ENCODE results near the gene KLHL7.

Gene KLHL7

GRCh38 chr7:23167691-23168090 is 62.1 kb downstream of the KLHL7 start:
- Histone ChIP-seq H2AFZ (ENCODE audit: insufficient read depth, low read length, poor library complexity) (no peak overlapping the region), H3K14ac (ENCODE audit: low read length) (no peak overlapping the region), H3K4ac (ENCODE audit: low read depth, low read length) (no peak overlapping the region), H3K4me1 (ENCODE audit: control insufficient read depth in 1 of 2, insufficient read depth in 2 of 2, low read length in 2 of 2) (no peaks in the 10 kb centered on the region), H3K4me2 (ENCODE audit: low read length) (no peak overlapping the region), H4K91ac (ENCODE audit: low read depth, low read length) (no peak overlapping the region), H3K36me3 (ENCODE audit: control insufficient read depth in 1 of 2, insufficient read depth in 2 of 2, low read length in 2 of 2) (peaks cover 2% of the 10 kb centered on the region in 2 experiments), H3K18ac (ENCODE audit: low read length) (no peak overlapping the region), H4K12ac (ENCODE audit: low read depth, low read length) (no peak overlapping the region), H3K9ac (ENCODE audit: low read length) (no peak overlapping the region), H3K9me3 (ENCODE audit: insufficient read depth, low read depth, low read length) (no peaks in the 10 kb centered on the region), H2AK5ac (ENCODE audit: low read length) (no peak overlapping the region), H2BK12ac (ENCODE audit: low read length) (no peak overlapping the region), H2BK120ac (ENCODE audit: insufficient read depth, low read length, poor library complexity) (no peak overlapping the region), H3K4me3 (ENCODE audit: low read depth, low read length) (no peak overlapping the region), H3K27me3 (ENCODE audit: insufficient read depth, low read length) (no peaks in the 10 kb centered on the region), H3K79me2 (ENCODE audit: control insufficient read depth, insufficient read depth, low read length, poor library complexity) (no peaks in the 10 kb centered on the region), H4K8ac (ENCODE audit: low read depth, low read length) (no peak overlapping the region), H2BK5ac (ENCODE audit: low read depth, low read length, poor library complexity) (no peak overlapping the region), H3K27ac (ENCODE audit: low read depth, low read length) (no peak overlapping the region), H3K23ac (ENCODE audit: low read length) (no peak overlapping the region), H3K79me1 (ENCODE audit: low read length) (no peaks in the 10 kb centered on the region)
- DNase-seq: no peak
- WGBS (ENCODE audit: extremely low coverage, insufficient coverage, insufficient read length): no CpG with 5 or more reads among the region's 5 CpGs

GRCh38 chr7:23168111-23168885 is 62.7 kb downstream of the KLHL7 start:
- Histone ChIP-seq H2BK12ac (ENCODE audit: low read length) (no peak overlapping the region), H3K79me2 (ENCODE audit: control insufficient read depth, insufficient read depth, low read length, poor library complexity) (no peaks in the 10 kb centered on the region), H3K4me1 (ENCODE audit: control insufficient read depth in 1 of 2, insufficient read depth in 2 of 2, low read length in 2 of 2) (no peaks in the 10 kb centered on the region), H3K18ac (ENCODE audit: low read length) (no peak overlapping the region), H3K36me3 (ENCODE audit: control insufficient read depth in 1 of 2, insufficient read depth in 2 of 2, low read length in 2 of 2) (peaks cover 2% of the 10 kb centered on the region in 2 experiments), H3K27ac (ENCODE audit: low read depth, low read length) (no peak overlapping the region), H4K8ac (ENCODE audit: low read depth, low read length) (no peak overlapping the region), H3K4ac (ENCODE audit: low read depth, low read length) (no peak overlapping the region), H2BK5ac (ENCODE audit: low read depth, low read length, poor library complexity) (no peak overlapping the region), H2BK120ac (ENCODE audit: insufficient read depth, low read length, poor library complexity) (no peak overlapping the region), H3K23ac (ENCODE audit: low read length) (no peak overlapping the region), H3K14ac (ENCODE audit: low read length) (no peak overlapping the region), H3K79me1 (ENCODE audit: low read length) (no peaks in the 10 kb centered on the region), H3K4me2 (ENCODE audit: low read length) (no peak overlapping the region), H3K27me3 (ENCODE audit: insufficient read depth, low read length) (no peaks in the 10 kb centered on the region), H3K4me3 (ENCODE audit: low read depth, low read length) (no peak overlapping the region), H3K9ac (ENCODE audit: low read length) (no peak overlapping the region), H4K91ac (ENCODE audit: low read depth, low read length) (no peak overlapping the region), H2AK5ac (ENCODE audit: low read length) (no peak overlapping the region), H2AFZ (ENCODE audit: insufficient read depth, low read length, poor library complexity) (no peak overlapping the region), H4K12ac (ENCODE audit: low read depth, low read length) (no peak overlapping the region), H3K9me3 (ENCODE audit: insufficient read depth, low read depth, low read length) (no peaks in the 10 kb centered on the region)
- DNase-seq: no peak
- no CpG with 5 or more reads among the region's 8 CpGs for WGBS (ENCODE audit: extremely low coverage, insufficient coverage, insufficient read length)

- no peaks in the 10 kb centered on the region for H3K27me3 ChIP-seq (ENCODE audit: insufficient read depth, low read length)
- no peak overlapping the region for H4K91ac ChIP-seq (ENCODE audit: low read depth, low read length)
- H2AK5ac ChIP-seq (ENCODE audit: low read length): no peak overlapping the region
- DNase-seq: no peak
- no peak overlapping the region for H3K9ac ChIP-seq (ENCODE audit: low read length)
- no peak overlapping the region for H3K27ac ChIP-seq (ENCODE audit: low read depth, low read length)
- no peaks in the 10 kb centered on the region for H3K36me3 ChIP-seq (ENCODE audit: control insufficient read depth in 1 of 2, insufficient read depth in 2 of 2, low read length in 2 of 2)
- H2BK12ac ChIP-seq (ENCODE audit: low read length): no peak overlapping the region
- H4K12ac ChIP-seq (ENCODE audit: low read depth, low read length): no peak overlapping the region
- H3K79me2 ChIP-seq (ENCODE audit: control insufficient read depth, insufficient read depth, low read length, poor library complexity): no peaks in the 10 kb centered on the region
- no peaks in the 10 kb centered on the region for H3K79me1 ChIP-seq (ENCODE audit: low read length)
- no peak overlapping the region for H2BK120ac ChIP-seq (ENCODE audit: insufficient read depth, low read length, poor library complexity)
- H3K4ac ChIP-seq (ENCODE audit: low read depth, low read length): no peak overlapping the region
- H3K4me2 ChIP-seq (ENCODE audit: low read length): no peak overlapping the region
- no peaks in the 10 kb centered on the region for H3K4me1 ChIP-seq (ENCODE audit: control insufficient read depth in 1 of 2, insufficient read depth in 2 of 2, low read length in 2 of 2)
- H3K14ac ChIP-seq (ENCODE audit: low read length): no peak overlapping the region
- no peak overlapping the region for H3K4me3 ChIP-seq (ENCODE audit: low read depth, low read length)
- H3K9me3 ChIP-seq (ENCODE audit: insufficient read depth, low read depth, low read length): no peaks in the 10 kb centered on the region
- H3K18ac ChIP-seq (ENCODE audit: low read length): no peak overlapping the region
- H2BK5ac ChIP-seq (ENCODE audit: low read depth, low read length, poor library complexity): no peak overlapping the region
- no peak overlapping the region for H2AFZ ChIP-seq (ENCODE audit: insufficient read depth, low read length, poor library complexity)
- no peak overlapping the region for H3K23ac ChIP-seq (ENCODE audit: low read length)
- H4K8ac ChIP-seq (ENCODE audit: low read depth, low read length): no peak overlapping the region
- no CpG with 5 or more reads among the region's 2 CpGs for WGBS (ENCODE audit: extremely low coverage, insufficient coverage, insufficient read length)
Measured at GRCh38 chr7:23175938-23176337, 70.4 kb downstream of the KLHL7 start.

GRCh38 chr7:23181684-23182553 is 76.3 kb downstream of the KLHL7 start, which contains the start of gene NUP42:
NUP42 (plus strand) TSS chr7:23182048; CDS start chr7:23182086, 38 bp downstream.
- peaks cover 0 to 5% of the 10 kb centered on the region in 2 experiments for H3K36me3 ChIP-seq (ENCODE audit: control insufficient read depth in 1 of 2, insufficient read depth in 2 of 2, low read length in 2 of 2)
- H3K18ac ChIP-seq (ENCODE audit: low read length): peak within 1 kb of the TSS; percentile 31
- no CpG with 5 or more reads among the region's 63 CpGs for WGBS (ENCODE audit: extremely low coverage, insufficient coverage, insufficient read length)
- peaks cover 4 to 7% of the 10 kb centered on the region in 2 experiments for H3K4me1 ChIP-seq (ENCODE audit: control insufficient read depth in 1 of 2, insufficient read depth in 2 of 2, low read length in 2 of 2)
- no peak within 1 kb of the TSS for H2BK120ac ChIP-seq (ENCODE audit: insufficient read depth, low read length, poor library complexity)
- H4K8ac ChIP-seq (ENCODE audit: low read depth, low read length): peak within 1 kb of the TSS; percentile 82
- H3K4me2 ChIP-seq (ENCODE audit: low read length): peak within 1 kb of the TSS; percentile 78
- H2AK5ac ChIP-seq (ENCODE audit: low read length): no peak within 1 kb of the TSS
- peak; percentile 99 for DNase-seq
- H2BK5ac ChIP-seq (ENCODE audit: low read depth, low read length, poor library complexity): peak within 1 kb of the TSS; percentile 13
- peak within 1 kb of the TSS; percentile 84 for H3K9ac ChIP-seq (ENCODE audit: low read length)
- no peak within 1 kb of the TSS for H3K23ac ChIP-seq (ENCODE audit: low read length)
- no peaks in the 10 kb centered on the region for H3K9me3 ChIP-seq (ENCODE audit: insufficient read depth, low read depth, low read length)
- H2BK12ac ChIP-seq (ENCODE audit: low read length): no peak within 1 kb of the TSS
- H3K14ac ChIP-seq (ENCODE audit: low read length): peak within 1 kb of the TSS; percentile 34
- peaks cover 3% of the 10 kb centered on the region for H3K79me1 ChIP-seq (ENCODE audit: low read length)
- H3K27ac ChIP-seq (ENCODE audit: low read depth, low read length): peak within 1 kb of the TSS; percentile 69
- no peaks in the 10 kb centered on the region for H3K27me3 ChIP-seq (ENCODE audit: insufficient read depth, low read length)
- H3K4me3 ChIP-seq (ENCODE audit: low read depth, low read length): peak within 1 kb of the TSS; percentile 92
- peaks cover 8% of the 10 kb centered on the region for H3K79me2 ChIP-seq (ENCODE audit: control insufficient read depth, insufficient read depth, low read length, poor library complexity)
- H3K4ac ChIP-seq (ENCODE audit: low read depth, low read length): peak within 1 kb of the TSS; percentile 78
- H2AFZ ChIP-seq (ENCODE audit: insufficient read depth, low read length, poor library complexity): peak within 1 kb of the TSS; percentile 47
- peak within 1 kb of the TSS; percentile 29 for H4K91ac ChIP-seq (ENCODE audit: low read depth, low read length)
- H4K12ac ChIP-seq (ENCODE audit: low read depth, low read length): peak within 1 kb of the TSS; percentile 63
